GM19099 (cell line): Measurements from ENCODE around the gene EIF4E3.

ENCODE experiments used
- POLR2A ChIP-seq: IDR thresholded peaks from 3 replicates; pipeline ENCODE4 v1.6.1; 2011; ENCODE audit warnings: low read depth; ENCODE audit not compliant: insufficient read length; ENCODE audit errors: extremely low read depth

The EIF4E3 gene

GRCh38 chr3:71725271-71725991, at the start of gene EIF4E3:
Gene EIF4E3 (minus strand): TSS chr3:71725402. CDS start chr3:71725367, 35 bp downstream.
- no peak for TF ChIP-seq POLR2A

GRCh38 chr3:71771884-71772283, 46.7 kb upstream of the EIF4E3 start:
- TF ChIP-seq POLR2A = no peak

DNA sequence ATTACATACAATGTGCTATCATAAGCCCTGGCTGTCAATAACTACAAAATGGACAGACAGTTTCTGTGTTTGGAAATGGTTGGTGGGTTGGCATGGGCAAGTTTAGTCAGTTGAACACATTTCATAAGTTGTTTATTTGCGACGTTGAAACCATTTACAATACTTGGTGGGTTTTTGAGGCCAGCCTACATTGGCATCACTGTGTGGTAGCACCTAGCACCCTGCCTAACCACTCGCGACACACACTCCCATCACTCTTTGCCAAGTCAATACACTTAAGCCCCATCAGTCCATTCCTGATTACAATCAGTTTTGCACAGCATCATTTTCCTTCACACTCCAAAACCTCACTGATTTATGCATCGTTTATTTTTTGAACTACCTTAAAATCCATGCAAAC, 45.9 kb upstream of the EIF4E3 start:
- no peak for TF ChIP-seq POLR2A

DNA sequence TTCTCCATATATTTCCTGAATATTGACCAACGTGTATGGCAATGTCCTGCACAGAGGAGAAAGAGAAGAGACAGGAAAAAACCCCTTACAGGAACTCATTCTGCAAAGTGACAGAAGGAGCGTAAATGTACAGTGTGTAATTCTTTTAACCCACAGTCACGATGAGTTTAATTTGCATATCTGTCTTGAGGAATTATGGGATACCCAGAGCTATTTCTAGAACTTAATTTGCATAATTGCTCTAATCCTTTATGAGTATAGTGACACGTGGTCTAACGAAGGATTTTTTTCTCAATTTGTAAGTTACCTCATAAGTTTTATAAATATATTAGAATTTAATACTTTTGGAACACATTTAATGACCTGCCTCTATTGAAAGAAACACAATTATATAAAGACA, 38.2 kb upstream of the EIF4E3 start:
- no peak for TF ChIP-seq POLR2A

DNA sequence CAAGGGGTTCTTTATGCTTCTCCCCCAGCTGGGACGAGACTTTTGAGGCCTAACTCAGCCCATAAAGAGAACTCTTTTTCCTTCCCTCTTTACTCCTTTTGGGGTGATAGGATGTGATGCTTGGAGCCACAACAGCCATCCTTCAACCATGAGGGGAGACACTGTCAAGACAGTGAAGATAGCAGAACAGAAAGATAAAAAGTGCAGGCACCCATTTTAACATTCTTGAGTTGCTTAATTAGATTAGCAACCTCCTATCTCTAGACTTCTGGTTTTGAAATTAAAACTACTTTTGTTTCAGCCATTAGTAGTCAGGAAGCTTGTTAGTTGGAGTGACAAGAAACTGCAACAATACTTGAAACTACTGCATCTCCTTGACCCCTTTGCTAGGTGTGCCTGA, 34.9 kb upstream of the EIF4E3 start:
- no peak for TF ChIP-seq POLR2A

- no peak for TF ChIP-seq POLR2A
Observed at GRCh38 chr3:71759401-71759800, 34.2 kb upstream of the EIF4E3 start.

GRCh38 chr3:71758091-71758490, 32.9 kb upstream of the EIF4E3 start:
- TF ChIP-seq POLR2A = no peak

DNA sequence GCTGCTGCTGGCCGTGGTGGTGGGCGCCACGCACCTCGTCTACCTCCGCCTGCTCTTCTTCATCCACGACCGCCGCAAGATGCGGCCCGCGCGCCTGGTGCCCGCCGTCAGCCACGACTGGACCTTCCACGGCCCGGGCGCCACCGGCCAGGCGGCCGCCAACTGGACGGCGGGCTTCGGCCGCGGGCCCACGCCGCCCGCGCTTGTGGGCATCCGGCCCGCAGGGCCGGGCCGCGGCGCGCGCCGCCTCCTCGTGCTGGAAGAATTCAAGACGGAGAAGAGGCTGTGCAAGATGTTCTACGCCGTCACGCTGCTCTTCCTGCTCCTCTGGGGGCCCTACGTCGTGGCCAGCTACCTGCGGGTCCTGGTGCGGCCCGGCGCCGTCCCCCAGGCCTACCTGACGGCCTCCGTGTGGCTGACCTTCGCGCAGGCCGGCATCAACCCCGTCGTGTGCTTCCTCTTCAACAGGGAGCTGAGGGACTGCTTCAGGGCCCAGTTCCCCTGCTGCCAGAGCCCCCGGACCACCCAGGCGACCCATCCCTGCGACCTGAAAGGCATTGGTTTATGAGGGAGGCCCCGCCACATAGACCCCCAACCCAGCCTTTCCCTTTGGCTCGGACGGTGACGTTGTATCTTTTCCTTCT, 29.5 kb upstream of the EIF4E3 start:
- TF ChIP-seq POLR2A = no peak

DNA sequence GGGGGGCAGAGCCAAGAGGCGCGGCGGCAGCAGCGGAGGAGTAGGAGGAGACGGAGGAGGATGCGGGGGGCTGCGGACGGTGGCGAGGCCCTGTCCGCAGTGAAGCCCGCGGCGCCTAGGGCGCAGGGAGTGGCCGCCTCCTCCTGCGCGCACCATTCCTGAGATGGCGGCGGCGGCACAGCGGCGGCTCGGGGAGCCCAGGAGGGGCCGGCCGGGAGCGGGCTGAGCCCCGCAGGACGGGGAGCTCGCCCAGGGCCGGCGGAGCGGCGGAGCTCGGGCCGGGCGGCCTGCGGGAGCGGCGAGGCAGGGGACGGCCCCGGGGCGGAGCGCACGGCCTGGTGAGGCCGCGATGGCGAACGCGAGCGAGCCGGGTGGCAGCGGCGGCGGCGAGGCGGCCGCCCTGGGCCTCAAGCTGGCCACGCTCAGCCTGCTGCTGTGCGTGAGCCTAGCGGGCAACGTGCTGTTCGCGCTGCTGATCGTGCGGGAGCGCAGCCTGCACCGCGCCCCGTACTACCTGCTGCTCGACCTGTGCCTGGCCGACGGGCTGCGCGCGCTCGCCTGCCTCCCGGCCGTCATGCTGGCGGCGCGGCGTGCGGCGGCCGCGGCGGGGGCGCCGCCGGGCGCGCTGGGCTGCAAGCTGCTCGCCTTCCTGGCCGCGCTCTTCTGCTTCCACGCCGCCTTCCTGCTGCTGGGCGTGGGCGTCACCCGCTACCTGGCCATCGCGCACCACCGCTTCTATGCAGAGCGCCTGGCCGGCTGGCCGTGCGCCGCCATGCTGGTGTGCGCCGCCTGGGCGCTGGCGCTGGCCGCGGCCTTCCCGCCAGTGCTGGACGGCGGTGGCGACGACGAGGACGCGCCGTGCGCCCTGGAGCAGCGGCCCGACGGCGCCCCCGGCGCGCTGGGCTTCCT, 28.8 kb upstream of the EIF4E3 start, which contains the start of gene GPR27:
Gene GPR27, plus strand, starts transcription at position 155 of the 909 bp plus-strand sequence. Its CDS starts 195 bp downstream, at position 350.
- no peak for TF ChIP-seq POLR2A

GRCh38 chr3:71752831-71753700, 27.9 kb upstream of the EIF4E3 start:
- TF ChIP-seq POLR2A = no peak

DNA sequence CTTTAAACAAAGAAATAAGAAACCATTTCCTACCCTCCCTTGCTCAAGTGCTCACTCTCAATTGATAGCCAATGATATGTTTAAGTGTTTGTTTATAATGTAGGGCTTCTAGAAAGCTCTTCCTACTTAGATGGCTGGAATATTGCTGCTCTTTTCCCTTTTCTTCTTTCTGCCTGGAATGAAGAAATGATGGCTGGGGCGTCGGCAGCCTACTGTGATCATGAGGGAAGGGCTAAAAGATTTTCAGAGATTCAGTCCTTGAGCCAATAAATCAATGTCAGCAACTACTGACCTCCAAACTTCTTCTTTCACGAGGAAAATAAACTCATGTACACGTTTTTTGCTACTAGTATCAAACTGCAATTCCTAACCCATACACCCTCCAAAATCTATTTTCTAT, 26.4 kb upstream of the EIF4E3 start:
- TF ChIP-seq POLR2A = no peak

DNA sequence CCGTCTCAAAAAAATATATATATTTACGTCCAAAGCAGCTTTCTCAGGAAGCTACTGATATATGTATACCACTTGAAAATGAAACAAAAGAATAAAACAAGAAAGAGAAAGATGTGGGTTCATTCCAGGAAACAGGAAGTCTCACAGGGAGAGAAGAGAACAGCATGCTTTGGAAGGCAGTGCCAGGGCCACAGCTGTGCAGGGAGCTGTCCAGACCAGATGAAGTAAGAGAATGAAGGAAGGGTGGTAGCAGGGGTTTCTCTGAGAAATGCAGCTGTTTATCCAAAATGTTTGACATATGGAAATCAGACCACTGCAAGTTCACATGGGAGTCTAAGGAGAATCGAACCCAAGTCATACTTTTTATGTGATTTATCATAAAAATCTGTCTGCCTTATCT, 19.5 kb upstream of the EIF4E3 start:
- no peak for TF ChIP-seq POLR2A

DNA sequence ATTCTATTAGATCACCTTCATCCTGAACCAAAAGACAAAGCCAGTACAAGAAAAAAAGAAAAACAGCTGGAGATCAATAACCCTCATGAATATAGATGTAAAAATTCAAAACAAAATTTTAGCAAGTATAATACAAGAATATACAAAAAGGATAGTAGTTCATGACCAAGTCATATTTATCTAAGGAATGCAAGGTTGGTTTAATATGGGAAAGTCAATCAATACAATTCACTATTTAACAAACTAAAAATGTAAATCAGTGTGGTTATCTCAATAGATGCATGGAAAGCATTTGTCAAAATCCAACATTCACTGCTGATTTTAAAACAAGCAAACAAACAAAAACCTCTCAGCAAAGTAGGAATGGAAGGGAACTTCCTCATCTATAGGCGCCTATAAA, 17.4 kb upstream of the EIF4E3 start:
- no peak for TF ChIP-seq POLR2A

DNA sequence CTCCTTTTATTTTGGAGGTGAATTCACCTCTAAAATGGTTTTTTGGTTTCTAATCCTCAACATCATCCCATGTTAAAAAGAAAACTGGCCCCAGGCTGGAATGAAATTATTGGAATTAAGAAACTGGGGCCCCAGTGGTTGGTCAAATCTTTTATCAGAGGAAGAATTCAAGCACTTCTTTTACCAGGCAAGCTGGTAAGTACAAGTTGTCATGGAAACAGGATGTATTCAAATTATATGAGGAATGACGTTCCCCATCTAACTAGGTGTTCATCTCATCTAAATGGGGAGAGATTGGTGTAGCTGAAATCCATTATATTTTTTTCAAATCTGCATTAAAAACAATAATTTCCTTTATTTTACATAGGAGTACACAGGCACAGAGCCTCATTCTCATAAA, 9.7 kb upstream of the EIF4E3 start:
- no peak for TF ChIP-seq POLR2A
